ENCODE measurements around the gene RADX.

DNA sequence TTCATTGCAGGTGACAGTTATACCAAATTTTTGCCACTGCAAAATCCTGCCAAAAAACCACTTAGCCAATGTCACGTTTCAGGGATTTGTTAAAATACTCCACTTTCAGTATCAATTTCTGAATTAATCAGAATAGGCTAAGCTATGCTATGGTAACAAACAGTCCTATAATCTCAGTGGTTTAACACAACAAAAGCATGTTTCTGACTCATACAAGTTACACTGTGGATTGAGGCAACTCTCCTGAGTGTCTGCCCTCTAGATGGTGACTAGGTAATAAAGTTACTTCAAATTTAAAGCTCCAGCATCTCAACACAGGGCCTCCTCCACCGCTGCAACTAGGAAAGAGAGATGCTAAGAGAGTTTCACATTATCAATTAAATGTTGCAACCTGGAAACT is 23.0 kb upstream of the RADX start:
- TF ChIP-seq, protein P1, sequence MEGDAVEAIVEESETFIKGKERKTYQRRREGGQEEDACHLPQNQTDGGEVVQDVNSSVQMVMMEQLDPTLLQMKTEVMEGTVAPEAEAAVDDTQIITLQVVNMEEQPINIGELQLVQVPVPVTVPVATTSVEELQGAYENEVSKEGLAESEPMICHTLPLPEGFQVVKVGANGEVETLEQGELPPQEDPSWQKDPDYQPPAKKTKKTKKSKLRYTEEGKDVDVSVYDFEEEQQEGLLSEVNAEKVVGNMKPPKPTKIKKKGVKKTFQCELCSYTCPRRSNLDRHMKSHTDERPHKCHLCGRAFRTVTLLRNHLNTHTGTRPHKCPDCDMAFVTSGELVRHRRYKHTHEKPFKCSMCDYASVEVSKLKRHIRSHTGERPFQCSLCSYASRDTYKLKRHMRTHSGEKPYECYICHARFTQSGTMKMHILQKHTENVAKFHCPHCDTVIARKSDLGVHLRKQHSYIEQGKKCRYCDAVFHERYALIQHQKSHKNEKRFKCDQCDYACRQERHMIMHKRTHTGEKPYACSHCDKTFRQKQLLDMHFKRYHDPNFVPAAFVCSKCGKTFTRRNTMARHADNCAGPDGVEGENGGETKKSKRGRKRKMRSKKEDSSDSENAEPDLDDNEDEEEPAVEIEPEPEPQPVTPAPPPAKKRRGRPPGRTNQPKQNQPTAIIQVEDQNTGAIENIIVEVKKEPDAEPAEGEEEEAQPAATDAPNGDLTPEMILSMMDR (IDR thresholded peaks at IDR 0.05): no peak
- no peak for TF ChIP-seq ZFX (IDR thresholded peaks at IDR 0.05; ENCODE audit: borderline replicate concordance)

Measured in 22Rv1 (cell line).